Measurements from ENCODE around the gene ZSWIM8.

Gene ZSWIM8

GRCh38 chr10:73785211-73785720 is at the start of gene ZSWIM8:
ZSWIM8 (plus strand) TSS chr10:73785606; CDS start chr10:73785879, 273 bp downstream.
- TF ChIP-seq GATA2 (IDR thresholded peaks at IDR 0.05; ENCODE audit: low read depth, low read length) (no peak), GATA3 (IDR thresholded peaks at IDR 0.05; ENCODE audit: low read depth, low read length) (no peak)

- TF ChIP-seq GATA3 (IDR thresholded peaks at IDR 0.05; ENCODE audit: low read depth, low read length) (no peak), GATA2 (IDR thresholded peaks at IDR 0.05; ENCODE audit: low read depth, low read length) (no peak)
These were observed 43.0 kb upstream of the ZSWIM8 start for GRCh38 chr10:73742454-73742734.

GRCh38 chr10:73743327-73743904 is 42.0 kb upstream of the ZSWIM8 start:
- no peak for TF ChIP-seq GATA3 (IDR thresholded peaks at IDR 0.05; ENCODE audit: low read depth, low read length)

- TF ChIP-seq GATA2 (IDR thresholded peaks at IDR 0.05; ENCODE audit: low read depth, low read length): no peak
- no peak for TF ChIP-seq GATA3 (IDR thresholded peaks at IDR 0.05; ENCODE audit: low read depth, low read length)
These were observed 41.3 kb upstream of the ZSWIM8 start, which contains the start of gene SEC24C for GRCh38 chr10:73743905-73744663. SEC24C (plus strand) TSS chr10:73744372; CDS start chr10:73746833, 2,461 bp downstream.

- TF ChIP-seq GATA3 (IDR thresholded peaks at IDR 0.05; ENCODE audit: low read depth, low read length) (no peak), GATA2 (IDR thresholded peaks at IDR 0.05; ENCODE audit: low read depth, low read length) (no peak)
These were observed 40.8 kb upstream of the ZSWIM8 start for GRCh38 chr10:73744664-73744975.

- TF ChIP-seq GATA3 (IDR thresholded peaks at IDR 0.05; ENCODE audit: low read depth, low read length) (no peak), GATA2 (IDR thresholded peaks at IDR 0.05; ENCODE audit: low read depth, low read length) (no peak)
These were observed 38.7 kb upstream of the ZSWIM8 start for GRCh38 chr10:73746721-73747120.

- TF ChIP-seq GATA3 (IDR thresholded peaks at IDR 0.05; ENCODE audit: low read depth, low read length) (no peak), GATA2 (IDR thresholded peaks at IDR 0.05; ENCODE audit: low read depth, low read length) (no peak)
These were observed 34.6 kb upstream of the ZSWIM8 start for GRCh38 chr10:73750819-73751218.

- TF ChIP-seq GATA2 (IDR thresholded peaks at IDR 0.05; ENCODE audit: low read depth, low read length) (no peak), GATA3 (IDR thresholded peaks at IDR 0.05; ENCODE audit: low read depth, low read length) (no peak)
These were observed 29.2 kb upstream of the ZSWIM8 start for GRCh38 chr10:73756183-73756582.

- no peak for TF ChIP-seq GATA3 (IDR thresholded peaks at IDR 0.05; ENCODE audit: low read depth, low read length)
- no peak for TF ChIP-seq GATA2 (IDR thresholded peaks at IDR 0.05; ENCODE audit: low read depth, low read length)
These were observed 26.5 kb upstream of the ZSWIM8 start for GRCh38 chr10:73758704-73759511.

GRCh38 chr10:73759512-73760115 is 25.8 kb upstream of the ZSWIM8 start:
- no peak for TF ChIP-seq GATA2 (IDR thresholded peaks at IDR 0.05; ENCODE audit: low read depth, low read length)
- no peak for TF ChIP-seq GATA3 (IDR thresholded peaks at IDR 0.05; ENCODE audit: low read depth, low read length)

GRCh38 chr10:73761781-73762180 is 23.6 kb upstream of the ZSWIM8 start:
- no peak for TF ChIP-seq GATA2 (IDR thresholded peaks at IDR 0.05; ENCODE audit: low read depth, low read length)
- TF ChIP-seq GATA3 (IDR thresholded peaks at IDR 0.05; ENCODE audit: low read depth, low read length): no peak

- no peak for TF ChIP-seq GATA3 (IDR thresholded peaks at IDR 0.05; ENCODE audit: low read depth, low read length)
- TF ChIP-seq GATA2 (IDR thresholded peaks at IDR 0.05; ENCODE audit: low read depth, low read length): no peak
These were observed 22.5 kb upstream of the ZSWIM8 start for GRCh38 chr10:73762915-73763314.

- TF ChIP-seq GATA3 (IDR thresholded peaks at IDR 0.05; ENCODE audit: low read depth, low read length) (no peak), GATA2 (IDR thresholded peaks at IDR 0.05; ENCODE audit: low read depth, low read length) (no peak)
These were observed 22.1 kb upstream of the ZSWIM8 start for GRCh38 chr10:73763343-73763742.

- no peak for TF ChIP-seq GATA3 (IDR thresholded peaks at IDR 0.05; ENCODE audit: low read depth, low read length)
- no peak for TF ChIP-seq GATA2 (IDR thresholded peaks at IDR 0.05; ENCODE audit: low read depth, low read length)
These were observed 20.3 kb upstream of the ZSWIM8 start for GRCh38 chr10:73765066-73765465.
